HTERT RPE-1 (cell line): ENCODE results near the gene SFXN2.
"Not testable (repeated sequence)": the region's sequence is repeated elsewhere in the genome, so short reads cannot be mapped to it uniquely, and the experiment has no call there.

Experiments
- in situ Hi-C: fragments of 300-500 bp; cut with MboI; formaldehyde crosslinking; loops from 4 replicates; pipeline ENCODE4 v1.14.3; 2020; ENCODE audit warnings: low sequenced_read_pairs

SFXN2 gene

DNA sequence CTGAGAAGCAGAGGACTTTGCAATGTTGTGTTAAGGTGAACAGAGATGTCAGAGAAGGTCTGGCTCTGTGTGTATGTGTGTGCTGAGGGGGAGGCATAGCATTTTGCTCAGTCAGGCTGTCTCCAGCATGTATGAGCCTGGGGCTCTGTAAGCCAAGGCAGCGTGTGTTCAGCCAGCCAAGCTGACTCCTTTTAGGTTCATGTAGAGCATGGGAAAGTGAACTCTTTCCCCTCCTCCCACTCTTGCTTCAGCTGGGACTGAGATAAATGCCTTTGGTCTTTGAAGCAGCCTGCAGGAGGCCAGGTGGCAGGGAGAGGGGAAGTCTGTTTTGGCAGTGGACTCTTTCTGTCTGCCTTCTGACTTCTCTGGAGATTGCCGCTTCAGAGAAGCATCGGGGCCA lies 3.8 kb downstream of the SFXN2 start:
- in situ Hi-C loops = no loop called here

DNA sequence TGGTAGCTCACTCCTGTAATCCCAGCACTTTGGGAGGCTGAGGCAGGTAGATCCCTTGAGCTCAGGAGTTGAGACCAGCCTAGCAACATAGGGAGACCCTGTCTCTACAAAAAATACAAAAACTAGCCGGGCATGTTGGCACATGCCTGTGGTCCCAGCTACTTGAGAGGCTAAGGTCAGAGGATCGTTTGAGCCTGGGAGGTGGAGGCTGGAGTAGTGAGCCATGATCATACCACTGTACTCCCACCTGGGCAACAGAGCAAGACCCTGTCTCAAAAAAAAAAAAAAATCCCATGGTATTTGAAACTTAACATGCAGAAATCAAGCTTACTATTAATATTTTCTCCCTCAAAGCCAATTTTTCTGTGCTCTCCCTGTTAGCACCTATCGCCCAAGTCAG lies 5.9 kb downstream of the SFXN2 start:
- in situ Hi-C loops = no loop called here

DNA sequence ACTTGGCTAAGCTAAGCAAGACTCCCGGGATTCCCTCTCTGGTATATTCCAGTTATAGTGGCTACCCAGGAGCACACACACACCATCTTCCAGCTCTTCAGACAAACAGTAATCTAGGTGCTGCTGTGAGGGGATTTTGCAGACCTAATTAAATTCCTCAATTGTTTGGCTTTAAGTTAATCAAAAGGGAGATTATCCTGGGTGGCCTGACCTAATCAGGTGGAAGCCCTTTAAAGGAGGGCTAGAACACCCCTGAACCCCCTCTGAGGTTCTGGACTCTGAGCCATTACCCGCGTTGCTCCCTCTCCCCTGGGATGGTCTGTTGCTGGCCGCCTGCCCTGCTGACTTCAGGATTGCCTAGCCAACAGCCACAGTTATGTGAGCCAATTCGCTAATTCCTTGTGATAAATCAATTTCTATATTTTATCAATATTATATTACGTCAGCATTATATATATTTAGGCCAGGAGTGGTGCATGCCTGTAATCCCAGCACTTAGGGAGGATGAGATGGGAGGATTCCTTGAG lies 6.4 kb downstream of the SFXN2 start:
- in situ Hi-C loops = no loop called here

DNA sequence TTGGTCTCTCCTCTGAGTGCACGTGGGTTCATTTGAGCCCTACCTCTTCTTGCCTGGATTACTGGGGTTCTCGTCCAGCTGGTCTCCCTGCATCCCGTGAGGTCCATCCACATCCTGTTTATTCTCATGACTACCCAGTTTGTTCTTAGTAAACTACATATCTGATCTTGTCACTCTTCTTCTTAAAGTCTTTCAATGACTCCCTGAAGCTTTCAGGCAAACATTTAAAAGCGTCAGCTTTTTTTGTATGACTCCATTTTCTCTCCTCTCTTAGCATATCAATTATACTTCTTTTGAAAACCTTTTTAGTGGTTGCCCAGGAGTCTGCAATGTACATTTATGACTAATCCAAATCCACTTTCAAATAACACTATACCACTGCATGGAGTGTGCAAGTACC lies 7.5 kb downstream of the SFXN2 start:
- in situ Hi-C loops = no loop called here

DNA sequence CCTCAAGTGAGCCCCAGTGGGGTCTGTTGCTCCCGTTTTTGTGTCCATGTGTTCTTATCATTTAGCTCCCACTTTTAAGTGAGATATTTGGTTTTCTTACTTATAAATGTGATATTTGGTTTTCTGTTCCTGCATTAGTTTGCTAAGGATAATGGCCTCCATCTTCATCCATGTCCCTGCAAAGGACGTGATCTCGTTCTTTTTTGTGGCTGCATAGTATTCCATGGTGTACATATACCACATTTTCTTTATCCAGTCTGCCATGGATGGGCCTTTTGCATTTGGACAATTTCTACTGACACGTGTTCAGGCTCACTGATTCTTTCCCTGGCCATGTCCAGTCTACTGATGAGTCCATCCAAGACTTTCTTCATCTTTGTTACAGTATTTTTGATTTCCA lies 9.6 kb downstream of the SFXN2 start:
- in situ Hi-C loops = no loop called here

DNA sequence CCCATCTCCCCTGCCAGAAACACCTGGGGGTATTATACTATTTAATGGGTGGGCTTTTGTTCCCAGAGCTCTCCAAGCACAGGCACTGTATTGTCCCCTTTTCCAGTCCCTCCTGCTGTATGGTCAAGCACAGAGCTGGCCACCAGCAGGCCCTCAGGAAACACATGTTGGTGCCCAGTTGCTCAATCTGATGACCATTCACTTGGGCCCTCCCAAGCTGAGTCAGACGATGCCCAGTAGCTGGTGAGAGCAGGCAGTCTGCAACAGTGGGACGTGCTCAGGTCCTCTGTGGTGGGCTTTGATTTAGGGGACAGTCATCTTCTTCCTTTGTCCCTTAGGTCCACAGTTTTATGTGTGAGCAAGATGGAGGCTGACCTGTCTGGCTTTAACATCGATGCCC lies 11.8 kb downstream of the SFXN2 start:
- in situ Hi-C loops = no loop called here

DNA sequence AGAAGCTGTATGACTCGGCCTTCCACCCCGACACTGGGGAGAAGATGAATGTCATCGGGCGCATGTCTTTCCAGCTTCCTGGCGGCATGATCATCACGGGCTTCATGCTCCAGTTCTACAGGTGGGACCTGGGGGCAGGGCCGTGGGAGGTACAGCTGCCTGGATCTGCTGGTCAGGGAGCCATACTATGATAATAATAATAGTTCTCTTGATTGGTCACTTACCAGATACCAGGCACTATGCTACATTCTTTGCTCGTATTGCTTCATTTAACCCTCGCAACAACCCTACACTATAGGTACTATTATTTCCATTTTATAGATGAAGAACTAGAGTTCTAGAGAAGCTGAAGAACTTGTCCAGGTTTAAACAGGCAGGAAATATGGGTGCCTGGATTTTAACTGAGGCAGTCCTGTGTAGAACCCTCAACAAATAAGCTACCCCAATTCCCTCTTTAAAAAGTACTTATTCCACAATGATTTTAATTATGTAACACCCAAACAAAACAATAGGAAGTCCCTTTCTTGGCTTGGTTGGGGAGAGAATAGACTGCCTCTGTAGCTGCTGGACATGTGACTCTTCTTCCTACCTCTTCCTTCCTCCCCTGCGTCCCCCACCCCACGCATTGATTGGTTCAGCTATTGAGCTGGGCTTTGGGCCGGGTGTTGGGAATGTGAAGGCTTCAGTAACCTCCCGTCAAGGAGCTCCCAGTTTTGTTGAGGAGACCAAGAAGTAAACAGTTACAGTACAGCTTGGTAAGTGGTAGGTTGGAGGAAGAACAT lies 12.8 kb downstream of the SFXN2 start:
- in situ Hi-C loops = no loop called here

DNA sequence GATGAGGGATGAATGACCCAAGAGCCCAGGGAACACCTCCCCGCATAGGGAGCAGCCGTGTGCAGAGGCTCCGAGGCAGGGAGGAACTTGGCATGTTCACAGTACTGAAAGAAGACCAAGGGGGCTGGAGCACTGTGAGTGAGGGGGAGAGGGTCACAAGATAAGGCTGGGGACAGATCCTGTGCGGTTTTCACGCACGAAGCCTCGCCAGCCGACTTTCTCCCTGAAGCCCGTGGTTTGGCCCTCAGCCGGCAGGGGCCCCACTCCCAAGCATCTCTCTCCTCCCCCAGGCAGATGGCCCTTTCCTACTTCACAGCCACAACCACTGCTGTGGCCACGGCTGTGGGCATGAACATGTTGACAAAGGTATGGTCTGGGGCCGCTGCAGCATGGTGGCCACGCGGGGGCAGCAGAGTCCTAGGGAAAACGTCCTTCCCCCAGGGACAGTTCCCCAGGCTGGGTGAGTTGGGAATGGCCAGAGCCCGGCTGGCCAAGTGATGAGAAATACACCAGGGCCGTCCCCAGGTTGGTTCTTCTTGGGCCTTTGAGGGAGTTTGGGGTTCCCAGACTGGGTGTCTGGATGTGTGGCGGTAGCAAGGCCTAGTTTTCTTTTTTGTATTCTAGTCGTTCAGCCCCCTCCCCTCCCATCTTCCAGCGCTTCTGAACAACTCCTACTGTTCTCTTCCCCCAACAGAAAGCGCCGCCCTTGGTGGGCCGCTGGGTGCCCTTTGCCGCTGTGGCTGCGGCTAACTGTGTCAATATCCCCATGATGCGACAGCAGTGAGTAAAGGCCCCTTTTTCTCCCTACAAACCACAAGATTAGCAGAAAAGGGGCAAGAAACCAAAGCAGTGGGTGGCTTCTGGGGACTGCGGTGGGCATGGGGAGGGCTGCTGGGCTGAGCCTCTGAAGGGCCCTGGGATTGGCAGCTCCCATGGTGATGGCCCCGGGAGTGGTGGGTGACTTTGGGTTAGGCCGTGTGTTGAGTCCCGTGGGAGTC lies 14.9 kb downstream of the SFXN2 start:
- in situ Hi-C loops = no loop called here

DNA sequence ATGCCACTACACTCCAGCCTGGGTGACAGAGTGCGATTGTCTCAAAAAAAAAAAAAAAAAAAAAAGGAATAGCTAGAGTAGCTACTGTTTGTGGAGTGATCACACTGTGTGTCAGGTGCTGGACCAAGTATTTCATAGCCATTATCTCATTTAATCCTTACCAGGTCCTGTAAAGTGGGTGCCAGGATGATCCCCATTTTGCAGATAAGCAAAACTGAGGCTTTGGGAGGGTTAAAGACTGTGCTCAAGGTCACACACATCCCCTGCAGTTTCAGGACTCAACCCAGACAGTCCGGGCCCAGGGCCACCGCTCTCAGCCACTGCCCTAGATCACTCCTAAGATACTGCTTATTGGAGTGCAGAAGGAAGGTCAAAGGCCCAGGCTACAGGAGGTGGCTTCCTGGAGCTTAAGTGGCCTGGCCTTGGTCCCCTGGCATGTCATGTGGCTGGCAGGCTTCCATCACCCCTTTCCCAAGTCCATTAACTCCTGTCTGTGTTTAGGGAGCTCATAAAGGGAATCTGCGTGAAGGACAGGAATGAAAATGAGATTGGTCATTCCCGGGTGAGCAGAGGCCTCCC lies 16.9 kb downstream of the SFXN2 start:
- in situ Hi-C loops = no loop called here

DNA sequence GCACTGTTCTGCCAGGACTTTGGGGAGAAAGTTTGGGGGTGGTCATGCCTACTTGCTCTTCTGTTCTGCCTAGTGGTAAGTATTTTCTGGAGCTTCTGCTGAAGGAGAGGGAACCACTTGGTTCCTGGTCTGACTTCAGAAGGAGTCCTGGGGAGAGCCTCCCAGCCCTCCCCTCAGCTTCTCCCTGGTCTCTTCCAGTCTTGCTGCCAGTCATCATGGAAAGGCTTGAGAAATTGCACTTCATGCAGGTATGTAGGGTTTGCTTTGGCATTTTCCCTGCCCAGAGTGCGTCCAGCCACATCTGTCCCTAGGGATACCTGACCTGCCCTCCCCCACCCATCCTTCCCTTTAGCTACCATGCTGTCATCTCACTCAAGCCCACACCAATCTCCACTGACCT lies 18.2 kb downstream of the SFXN2 start:
- in situ Hi-C loops = no loop called here

DNA sequence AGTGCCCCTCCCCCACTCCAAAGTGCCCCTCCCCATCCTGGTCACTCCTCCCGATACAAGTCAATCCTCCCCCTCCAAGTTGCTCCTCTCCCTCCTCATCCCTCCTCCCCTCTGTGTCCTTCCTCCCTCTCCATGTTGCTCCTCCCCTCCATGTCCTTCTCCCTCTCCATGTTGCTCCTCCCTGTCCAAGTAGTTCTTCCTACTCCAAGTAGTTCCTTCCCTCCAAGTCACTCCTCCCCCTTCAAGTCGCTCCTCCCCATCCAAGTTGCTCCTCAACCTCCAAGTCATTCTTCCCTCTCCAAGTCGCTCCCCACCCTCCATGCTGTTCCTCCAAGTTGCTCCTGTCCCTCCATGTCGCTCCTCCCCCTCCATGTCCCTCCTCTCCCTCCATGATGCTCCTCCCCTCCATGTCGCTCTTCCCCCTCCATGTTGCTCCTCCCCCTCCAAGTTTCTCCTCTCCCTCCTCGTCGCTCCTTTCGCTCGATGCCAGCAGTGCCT lies 20.7 kb downstream of the SFXN2 start:
- in situ Hi-C loops = no loop called here

DNA sequence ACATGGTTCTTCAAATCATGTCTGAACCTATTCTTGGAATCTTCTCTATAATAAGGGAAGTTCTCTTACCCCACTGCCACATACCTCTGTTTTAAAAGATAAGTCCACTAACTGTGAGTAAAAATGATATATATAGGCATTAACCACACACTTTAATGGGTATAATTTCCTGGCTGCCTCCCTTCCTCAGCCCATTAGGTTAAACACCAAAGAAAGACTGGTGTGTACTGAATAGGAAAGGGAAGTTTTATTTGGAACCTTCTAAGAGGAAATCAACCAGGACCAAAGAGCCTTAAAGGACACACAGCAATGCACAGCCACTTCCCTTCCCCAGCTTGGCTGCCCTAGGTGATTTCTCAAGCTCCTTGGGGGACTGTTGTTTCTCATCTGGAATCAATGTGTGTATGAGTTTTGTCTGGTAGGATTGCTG lies 24.3 kb downstream of the SFXN2 start:
- in situ Hi-C loops = no loop called here

DNA sequence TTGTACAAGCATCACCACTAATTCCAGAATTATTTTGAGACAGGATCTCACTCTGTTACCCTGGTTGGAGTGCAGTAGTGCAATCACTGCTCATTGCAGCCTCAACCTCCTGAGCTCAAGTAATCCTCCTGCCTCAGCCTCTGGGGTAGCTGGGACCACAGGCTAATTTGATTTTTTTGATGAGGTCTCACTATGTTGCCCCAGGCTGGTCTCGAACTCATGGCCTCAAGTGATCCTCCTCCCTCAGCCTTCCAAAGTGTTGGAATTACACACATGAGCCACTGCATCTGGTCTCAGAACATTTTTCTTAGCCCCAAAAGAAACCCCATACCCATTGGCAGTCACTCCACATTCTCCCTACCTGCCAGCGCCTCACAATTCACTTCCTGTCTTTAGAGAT lies 25.8 kb downstream of the SFXN2 start:
- in situ Hi-C loops = no loop called here

DNA sequence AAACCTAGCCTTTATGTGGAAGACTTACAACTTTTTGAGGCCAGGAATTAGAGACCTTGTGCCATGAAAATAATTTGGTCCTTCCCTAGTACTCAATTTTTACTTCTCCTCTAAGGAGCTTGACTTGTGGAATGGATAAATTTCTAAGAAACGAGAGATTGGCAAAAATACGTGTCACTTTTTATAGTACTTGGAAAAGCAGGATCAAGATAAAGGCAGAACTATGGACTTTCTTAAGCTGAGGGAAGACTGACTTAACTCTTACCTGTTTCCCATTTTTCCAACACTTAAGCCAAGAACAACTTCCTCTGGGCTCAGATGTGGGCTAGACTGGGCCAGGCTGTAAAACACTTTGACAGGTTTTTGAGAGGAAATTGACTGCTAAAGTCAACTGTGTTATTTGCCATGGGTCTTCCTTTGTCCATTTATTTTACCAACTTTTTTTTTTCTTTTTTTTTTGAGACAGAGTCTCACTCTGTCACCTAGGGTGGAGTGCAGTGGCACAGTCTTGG lies 27.3 kb downstream of the SFXN2 start:
- in situ Hi-C loops = no loop called here

DNA sequence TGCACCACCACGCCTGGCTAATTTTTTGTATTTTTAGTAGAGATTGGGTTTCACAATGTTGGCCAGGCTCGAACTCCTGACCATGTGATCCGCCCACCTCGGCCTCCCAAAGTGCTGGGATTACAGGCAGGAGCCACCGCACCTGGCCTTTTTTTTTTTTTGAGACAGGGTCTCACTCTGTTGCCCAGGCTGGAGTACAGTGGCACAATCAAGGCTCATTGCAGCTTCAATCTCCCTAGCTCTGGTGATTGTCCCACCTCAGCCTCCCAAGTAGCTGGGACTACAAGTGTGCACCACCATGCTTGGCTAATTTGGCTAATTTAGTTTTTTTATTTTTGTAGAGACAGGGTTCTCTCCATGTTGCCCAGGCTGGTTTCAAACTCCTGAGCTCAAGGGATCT lies 27.9 kb downstream of the SFXN2 start:
- in situ Hi-C loops = not testable (repeated sequence)

DNA sequence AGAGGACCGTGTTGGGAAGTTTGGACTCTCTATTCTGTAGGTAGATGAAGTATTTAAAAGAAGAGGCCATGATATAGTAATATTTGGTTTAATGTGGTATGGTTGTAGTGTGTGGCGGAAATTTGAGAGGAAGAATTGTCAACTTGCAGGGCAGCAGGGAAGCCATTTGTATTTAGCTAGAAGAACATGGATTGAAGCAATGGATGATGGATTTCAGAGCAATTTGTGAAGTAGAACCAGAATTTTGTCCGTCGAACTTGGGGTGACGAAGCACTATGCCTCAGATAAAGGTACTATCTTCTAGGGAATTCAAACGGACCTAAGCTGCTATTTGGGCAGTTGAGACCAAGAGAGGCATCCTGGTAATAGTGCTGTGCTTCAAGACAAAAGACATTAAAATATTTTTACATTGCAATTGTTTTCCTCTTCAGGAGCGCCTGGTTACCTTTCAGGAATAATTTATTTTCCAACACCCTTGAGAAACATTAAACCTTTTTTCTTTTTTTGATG lies 28.7 kb downstream of the SFXN2 start:
- in situ Hi-C loops = no loop called here

DNA sequence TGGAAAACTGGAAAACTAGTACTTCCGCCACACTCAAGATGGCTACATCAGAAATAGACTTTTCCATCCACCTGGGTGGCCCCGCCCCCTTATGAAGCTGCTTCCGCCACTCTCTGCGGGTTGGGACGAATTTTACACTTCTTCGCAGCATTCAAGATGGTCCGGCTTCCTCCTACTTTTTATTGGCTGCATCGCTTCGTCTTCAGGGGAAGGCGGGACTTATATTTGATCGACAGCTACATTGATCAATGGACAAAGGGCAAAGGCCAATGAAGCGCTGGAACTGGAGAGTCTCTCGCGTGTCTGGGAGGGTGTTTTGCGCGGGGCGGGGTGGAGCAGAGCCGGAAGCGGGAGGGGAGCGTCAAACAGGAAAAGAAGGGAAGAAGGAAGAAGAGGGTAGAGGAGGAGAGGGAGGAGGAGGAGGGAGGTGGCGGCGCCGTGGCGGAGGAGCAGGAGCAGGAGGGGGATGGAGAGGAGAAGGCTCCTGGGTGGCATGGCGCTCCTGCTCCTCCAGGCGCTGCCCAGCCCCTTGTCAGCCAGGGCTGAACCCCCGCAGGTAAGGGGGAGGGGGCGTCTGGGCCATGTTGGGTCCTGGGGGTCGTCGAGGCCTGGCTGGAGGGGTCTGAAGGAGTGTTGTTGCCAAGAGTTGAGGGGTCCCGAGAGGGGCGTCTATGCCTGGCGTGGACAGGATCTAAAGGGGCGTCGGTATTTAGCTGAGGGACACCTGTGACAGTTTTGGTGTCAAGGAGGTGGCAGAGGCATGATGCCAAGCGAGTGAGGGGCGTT lies 29.3 kb downstream of the SFXN2 start, which contains the start of gene WBP1L:
Gene WBP1L (plus strand): TSS at position 361 of the 786 bp plus-strand sequence. CDS start 106 bp downstream, at position 467.
- in situ Hi-C loops = no loop called here

DNA sequence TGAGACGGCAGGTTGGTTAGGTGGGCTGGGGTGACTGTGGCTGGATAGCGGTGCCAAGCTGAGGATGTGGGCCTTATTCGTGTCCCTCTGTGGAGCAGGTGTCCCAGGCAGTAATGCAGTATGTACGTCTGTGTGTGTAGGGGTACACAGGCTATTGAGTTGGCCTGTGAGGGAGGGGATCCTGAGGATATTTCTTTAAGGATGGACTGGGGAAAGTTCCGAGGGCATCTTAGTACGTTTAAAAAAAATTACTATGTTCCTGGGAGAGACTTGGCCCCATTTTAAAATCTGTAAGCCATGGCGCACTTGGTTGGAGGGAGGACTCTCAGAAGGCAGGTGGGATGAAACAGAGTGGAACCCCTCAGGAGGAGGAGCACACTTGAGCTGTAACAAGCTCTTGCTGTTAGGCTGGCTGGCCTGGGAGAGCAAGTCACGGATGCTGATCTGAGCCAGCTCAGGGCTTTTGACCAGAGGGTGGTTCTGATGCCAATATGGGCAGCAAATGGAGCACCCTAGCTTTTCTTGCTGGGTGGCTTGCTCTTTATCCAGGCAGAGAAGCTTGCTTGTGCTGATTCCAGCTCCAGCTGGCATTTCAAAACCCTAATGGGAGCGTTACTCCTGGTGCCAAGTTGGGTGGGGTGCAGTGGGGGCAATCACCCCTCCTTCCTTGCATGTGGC lies 30.1 kb downstream of the SFXN2 start:
- in situ Hi-C loops = no loop called here

DNA sequence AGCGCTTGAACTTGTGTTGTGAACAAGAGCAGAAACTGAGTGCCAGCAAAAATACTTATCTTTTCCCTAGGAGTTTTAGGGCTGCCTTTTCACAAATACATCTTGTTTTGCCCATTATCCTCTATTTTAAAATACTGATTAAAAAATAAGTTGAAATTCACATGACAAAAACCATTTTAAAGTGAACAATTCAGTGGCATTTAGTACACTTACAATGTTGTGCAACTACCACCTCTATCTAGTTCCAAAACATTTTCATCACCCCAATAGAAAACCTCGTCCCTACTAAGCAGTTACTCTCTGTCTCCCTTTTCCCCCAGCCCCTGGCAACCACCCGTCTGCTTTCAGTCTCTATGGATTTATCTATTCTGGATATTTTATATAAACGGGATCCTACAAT lies 30.7 kb downstream of the SFXN2 start:
- in situ Hi-C loops = no loop called here
